Endothelial cell of umbilical vein (primary cell): ENCODE measurements around the gene ARHGEF12.

ENCODE experiments used
- CTCF ChIP-seq, 2 donors: IDR thresholded peaks; 1 replicate in 1 of 2; 2 replicates in 1 of 2; pipeline ENCODE4 v1.5.1; 2011; ENCODE audit warnings: low read length in 2 of 2, mild to moderate bottlenecking in 2 of 2, moderate library complexity in 2 of 2, control low read depth in 1 of 2, inconsistent platforms in 1 of 2, low read depth in 1 of 2; ENCODE audit not compliant: insufficient read depth in 1 of 2; ENCODE audit errors: extremely low read depth in 1 of 2
- EZH2 ChIP-seq: IDR thresholded peaks from 2 replicates; pipeline ENCODE4 v1.6.1; 2012; ENCODE audit warnings: borderline replicate concordance, low read depth, mild to moderate bottlenecking, moderate library complexity, low read length, inconsistent platforms; ENCODE audit not compliant: severe bottlenecking
- FOS ChIP-seq: IDR thresholded peaks from 2 replicates; pipeline ENCODE4 v1.6.1; 2011; ENCODE audit warnings: mild to moderate bottlenecking, low read length, moderate library complexity, borderline replicate concordance; ENCODE audit not compliant: insufficient read depth
- MYC ChIP-seq: IDR thresholded peaks from one replicate; pipeline ENCODE4 v1.6.1; 2011; ENCODE audit warnings: mild to moderate bottlenecking, low read depth, low read length
- POLR2A ChIP-seq: IDR thresholded peaks from 2 replicates; pipeline ENCODE4 v1.6.1; 2012; ENCODE audit warnings: low read depth, mild to moderate bottlenecking, control low read depth, low read length
- POLR2AphosphoS5 ChIP-seq: IDR thresholded peaks from 2 replicates; pipeline ENCODE4 v1.6.1; 2012; ENCODE audit warnings: low read depth, mild to moderate bottlenecking, control low read depth, low read length, moderate library complexity; ENCODE audit not compliant: insufficient read depth
- TF ChIP-seq, protein P1 (sequence below): IDR thresholded peaks from 2 replicates; pipeline ENCODE4 v1.6.1; 2011; ENCODE audit not compliant: insufficient read depth, insufficient read length

GRCh38 chr11:120529214-120529613 is 193.0 kb downstream of the ARHGEF12 start:
- TF ChIP-seq EZH2 (no peak), POLR2AphosphoS5 (no peak), CTCF (IDR thresholded peaks at IDR 0.05; ENCODE audit: extremely low read depth in 1 of 2, insufficient read depth in 1 of 2, low read depth in 1 of 2, low read length in 2 of 2) (no peak), FOS (no peak), MYC (no peak), POLR2A (no peak)
- TF ChIP-seq, protein P1, sequence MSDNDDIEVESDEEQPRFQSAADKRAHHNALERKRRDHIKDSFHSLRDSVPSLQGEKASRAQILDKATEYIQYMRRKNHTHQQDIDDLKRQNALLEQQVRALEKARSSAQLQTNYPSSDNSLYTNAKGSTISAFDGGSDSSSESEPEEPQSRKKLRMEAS: no peak
